ENCODE results near the gene FOXA1. TPM values are rescaled to one million over a fixed set of nuclear protein-coding genes. Genes with fewer than 3 reads are reported as not detected.

Gene FOXA1
- total RNA-seq, 1 donor from 2014 or later, result 7.4 TPM

GRCh38 chr14:37580146-37580545 is 14.9 kb downstream of the FOXA1 start:
- H3K4me3 ChIP-seq (ENCODE audit: low read depth, low read length), result no peak overlapping the region
- TF ChIP-seq, protein P1, sequence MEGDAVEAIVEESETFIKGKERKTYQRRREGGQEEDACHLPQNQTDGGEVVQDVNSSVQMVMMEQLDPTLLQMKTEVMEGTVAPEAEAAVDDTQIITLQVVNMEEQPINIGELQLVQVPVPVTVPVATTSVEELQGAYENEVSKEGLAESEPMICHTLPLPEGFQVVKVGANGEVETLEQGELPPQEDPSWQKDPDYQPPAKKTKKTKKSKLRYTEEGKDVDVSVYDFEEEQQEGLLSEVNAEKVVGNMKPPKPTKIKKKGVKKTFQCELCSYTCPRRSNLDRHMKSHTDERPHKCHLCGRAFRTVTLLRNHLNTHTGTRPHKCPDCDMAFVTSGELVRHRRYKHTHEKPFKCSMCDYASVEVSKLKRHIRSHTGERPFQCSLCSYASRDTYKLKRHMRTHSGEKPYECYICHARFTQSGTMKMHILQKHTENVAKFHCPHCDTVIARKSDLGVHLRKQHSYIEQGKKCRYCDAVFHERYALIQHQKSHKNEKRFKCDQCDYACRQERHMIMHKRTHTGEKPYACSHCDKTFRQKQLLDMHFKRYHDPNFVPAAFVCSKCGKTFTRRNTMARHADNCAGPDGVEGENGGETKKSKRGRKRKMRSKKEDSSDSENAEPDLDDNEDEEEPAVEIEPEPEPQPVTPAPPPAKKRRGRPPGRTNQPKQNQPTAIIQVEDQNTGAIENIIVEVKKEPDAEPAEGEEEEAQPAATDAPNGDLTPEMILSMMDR (IDR thresholded peaks at IDR 0.05; ENCODE audit: insufficient read depth, low read length, poor library complexity, severe bottlenecking), result no peak
- peaks cover 20% of the 10 kb centered on the region for H3K27me3 ChIP-seq (ENCODE audit: control insufficient read depth, insufficient read depth, low read length)
- no peaks in the 10 kb centered on the region for H3K36me3 ChIP-seq (ENCODE audit: control insufficient read depth, insufficient read depth, low read length)
- DNase-seq (ENCODE audit: low read depth), result no peak

DNA sequence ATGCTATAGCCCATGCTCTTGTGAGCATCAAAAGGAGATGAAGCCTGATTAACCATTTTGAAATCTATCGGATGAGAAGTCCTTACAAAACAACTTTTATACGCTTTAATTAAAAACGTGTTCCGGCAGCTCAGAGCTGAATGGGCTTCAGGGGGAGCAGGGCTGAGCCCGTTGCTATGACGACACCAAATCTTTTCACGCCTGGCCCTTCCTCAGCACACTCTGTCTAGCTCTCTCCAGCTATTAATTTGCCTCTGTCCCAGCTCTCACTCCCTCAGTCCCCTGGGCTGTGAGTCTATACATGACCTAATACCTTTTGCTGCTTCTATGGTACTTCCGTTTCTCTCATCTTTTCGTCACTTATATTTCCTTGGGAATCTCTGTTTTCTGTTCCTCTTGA is 15.8 kb downstream of the FOXA1 start:
- TF ChIP-seq, protein P1 (IDR thresholded peaks at IDR 0.05; ENCODE audit: insufficient read depth, low read length, poor library complexity, severe bottlenecking), result no peak
- Histone ChIP-seq H3K27me3 (ENCODE audit: control insufficient read depth, insufficient read depth, low read length) (peaks cover 12% of the 10 kb centered on the region), H3K4me3 (ENCODE audit: low read depth, low read length) (no peak overlapping the region), H3K36me3 (ENCODE audit: control insufficient read depth, insufficient read depth, low read length) (no peaks in the 10 kb centered on the region)
- DNase-seq (ENCODE audit: low read depth), result no peak

- H3K27me3 ChIP-seq (ENCODE audit: control insufficient read depth, insufficient read depth, low read length), result no peaks in the 10 kb centered on the region
- H3K4me3 ChIP-seq (ENCODE audit: low read depth, low read length), result no peak overlapping the region
- no peaks in the 10 kb centered on the region for H3K36me3 ChIP-seq (ENCODE audit: control insufficient read depth, insufficient read depth, low read length)
- DNase-seq (ENCODE audit: low read depth), result no peak
- TF ChIP-seq, protein P1 (IDR thresholded peaks at IDR 0.05; ENCODE audit: insufficient read depth, low read length, poor library complexity, severe bottlenecking), result no peak
Observed at GRCh38 chr14:37573356-37573755, 21.7 kb downstream of the FOXA1 start.

DNA sequence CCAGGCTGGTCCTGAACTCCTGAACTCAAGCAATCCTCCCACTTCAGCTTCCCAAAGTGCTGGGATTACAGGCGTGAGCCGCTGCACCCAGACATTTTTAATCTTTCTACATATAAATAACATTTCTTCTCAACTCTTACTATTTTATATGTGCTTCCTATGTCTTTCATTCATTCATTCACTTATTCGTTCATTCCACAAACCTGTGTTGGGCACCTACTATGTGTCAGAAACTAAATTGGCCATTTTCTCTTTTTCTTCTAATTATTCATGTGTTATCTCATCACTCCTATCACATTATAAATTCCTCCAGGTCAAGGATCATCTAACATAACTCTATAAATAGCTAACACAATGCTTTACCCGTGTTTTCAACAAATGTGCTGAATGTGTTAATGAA is 23.7 kb downstream of the FOXA1 start:
- H3K27me3 ChIP-seq (ENCODE audit: control insufficient read depth, insufficient read depth, low read length), result no peaks in the 10 kb centered on the region
- H3K4me3 ChIP-seq (ENCODE audit: low read depth, low read length), result no peak overlapping the region
- no peak for DNase-seq (ENCODE audit: low read depth)
- TF ChIP-seq, protein P1 (IDR thresholded peaks at IDR 0.05; ENCODE audit: insufficient read depth, low read length, poor library complexity, severe bottlenecking), result no peak
- no peaks in the 10 kb centered on the region for H3K36me3 ChIP-seq (ENCODE audit: control insufficient read depth, insufficient read depth, low read length)

- TF ChIP-seq, protein P1 (IDR thresholded peaks at IDR 0.05; ENCODE audit: insufficient read depth, low read length, poor library complexity, severe bottlenecking), result no peak
- DNase-seq (ENCODE audit: low read depth), result no peak
- H3K27me3 ChIP-seq (ENCODE audit: control insufficient read depth, insufficient read depth, low read length), result no peaks in the 10 kb centered on the region
- no peak overlapping the region for H3K4me3 ChIP-seq (ENCODE audit: low read depth, low read length)
- H3K36me3 ChIP-seq (ENCODE audit: control insufficient read depth, insufficient read depth, low read length), result no peaks in the 10 kb centered on the region
Observed at GRCh38 chr14:37569729-37570128, 25.3 kb downstream of the FOXA1 start.

- Histone ChIP-seq H3K36me3 (ENCODE audit: control insufficient read depth, insufficient read depth, low read length) (no peaks in the 10 kb centered on the region), H3K27me3 (ENCODE audit: control insufficient read depth, insufficient read depth, low read length) (no peaks in the 10 kb centered on the region), H3K4me3 (ENCODE audit: low read depth, low read length) (no peak overlapping the region)
- DNase-seq (ENCODE audit: low read depth), result no peak
- TF ChIP-seq, protein P1 (IDR thresholded peaks at IDR 0.05; ENCODE audit: insufficient read depth, low read length, poor library complexity, severe bottlenecking), result no peak
Observed at GRCh38 chr14:37566811-37567371, 28.2 kb downstream of the FOXA1 start.
